Lower leg skin (tissue), 3 donors: Measurements from ENCODE around the gene ZNF407.

Experiments used
- POLR2A ChIP-seq, 2 donors: fragments of 450-650 bp; IDR thresholded peaks; one replicate each; pipeline ENCODE4 v1.6.1; 2016 to 2017; ENCODE audit warnings: antibody characterized with exemption in 2 of 2, mild to moderate bottlenecking in 1 of 2, moderate library complexity in 1 of 2
- TF ChIP-seq, protein P1 (sequence below), 3 donors: fragments of 450-650 bp; IDR thresholded peaks; one replicate each; pipeline ENCODE4 v1.5.1; 2016; ENCODE audit warnings: antibody characterized with exemption in 3 of 3, mild to moderate bottlenecking in 3 of 3, moderate library complexity in 2 of 3

DNA sequence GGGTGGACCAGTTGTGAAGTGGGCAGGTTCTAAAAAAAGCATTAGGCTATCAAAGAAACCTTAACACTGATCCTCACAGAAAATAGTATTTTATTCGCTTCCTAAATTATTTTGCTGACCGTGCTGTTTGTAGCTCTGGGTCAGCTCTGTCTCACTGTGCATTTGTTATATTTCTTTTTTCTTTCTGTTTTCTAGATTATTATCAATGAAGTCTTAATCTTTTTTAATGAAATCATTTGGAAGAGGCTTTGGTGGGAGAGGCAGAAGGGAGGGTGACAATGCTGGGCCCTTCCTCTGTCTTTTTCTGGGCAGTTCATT is 397.7 kb downstream of the ZNF407 start:
- TF ChIP-seq, protein P1, sequence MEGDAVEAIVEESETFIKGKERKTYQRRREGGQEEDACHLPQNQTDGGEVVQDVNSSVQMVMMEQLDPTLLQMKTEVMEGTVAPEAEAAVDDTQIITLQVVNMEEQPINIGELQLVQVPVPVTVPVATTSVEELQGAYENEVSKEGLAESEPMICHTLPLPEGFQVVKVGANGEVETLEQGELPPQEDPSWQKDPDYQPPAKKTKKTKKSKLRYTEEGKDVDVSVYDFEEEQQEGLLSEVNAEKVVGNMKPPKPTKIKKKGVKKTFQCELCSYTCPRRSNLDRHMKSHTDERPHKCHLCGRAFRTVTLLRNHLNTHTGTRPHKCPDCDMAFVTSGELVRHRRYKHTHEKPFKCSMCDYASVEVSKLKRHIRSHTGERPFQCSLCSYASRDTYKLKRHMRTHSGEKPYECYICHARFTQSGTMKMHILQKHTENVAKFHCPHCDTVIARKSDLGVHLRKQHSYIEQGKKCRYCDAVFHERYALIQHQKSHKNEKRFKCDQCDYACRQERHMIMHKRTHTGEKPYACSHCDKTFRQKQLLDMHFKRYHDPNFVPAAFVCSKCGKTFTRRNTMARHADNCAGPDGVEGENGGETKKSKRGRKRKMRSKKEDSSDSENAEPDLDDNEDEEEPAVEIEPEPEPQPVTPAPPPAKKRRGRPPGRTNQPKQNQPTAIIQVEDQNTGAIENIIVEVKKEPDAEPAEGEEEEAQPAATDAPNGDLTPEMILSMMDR (IDR thresholded peaks at IDR 0.05): no peak
- no peak for TF ChIP-seq POLR2A (IDR thresholded peaks at IDR 0.05)
